PC-9 (cell line): ENCODE data around the gene VEPH1.

ENCODE experiments used
- CTCF ChIP-seq: fragments of 200-600 bp; sonication (generic); conservative IDR thresholded peaks from 2 replicates; pipeline ENCODE4 v1.6.1; 2017; ENCODE audit warnings: mixed run types, antibody characterized with exemption, mild to moderate bottlenecking, moderate library complexity
- EZH2 ChIP-seq: fragments of 200-600 bp; sonication (generic); IDR thresholded peaks from 2 replicates; pipeline ENCODE4 v1.8.0; 2017; ENCODE audit warnings: antibody characterized with exemption, low read depth

DNA sequence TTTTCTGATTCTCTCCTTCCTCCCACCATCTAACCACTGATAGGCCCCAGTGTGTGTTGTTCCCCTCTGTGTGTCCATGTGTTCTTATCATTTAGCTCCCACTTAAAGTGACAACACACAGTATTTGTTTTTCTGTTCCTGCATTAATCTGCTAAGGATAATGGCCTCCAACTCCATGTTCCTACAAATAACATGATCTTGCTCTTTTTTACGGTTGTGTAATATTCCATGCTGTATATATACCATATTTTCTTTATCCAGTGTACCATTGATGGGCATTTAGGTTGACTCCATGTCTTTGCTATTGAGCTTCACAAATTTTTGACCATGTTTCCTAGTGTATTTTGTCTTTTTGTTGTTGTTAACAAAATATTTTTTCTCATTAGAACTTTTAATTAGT, 30.6 kb downstream of the VEPH1 start:
- TF ChIP-seq CTCF (no peak), EZH2 (no peak)
